T follicular helper cell (primary cell): ENCODE data around the gene CTAGE9.
"Not testable (repeated sequence)": the region's sequence is repeated elsewhere in the genome, so short reads cannot be mapped to it uniquely, and the experiment has no call there.

Experiments
- DNase-seq: peaks from one replicate; pipeline ENCODE4 v3.0.0-alpha.2; 2020; ENCODE audit warnings: low read depth
- total RNA-seq, 2 experiments: gene quantifications; one replicate each; lab custom pipeline; 2026; lab: John Stamatoyannopoulos, UW

Gene CTAGE9, protein sequence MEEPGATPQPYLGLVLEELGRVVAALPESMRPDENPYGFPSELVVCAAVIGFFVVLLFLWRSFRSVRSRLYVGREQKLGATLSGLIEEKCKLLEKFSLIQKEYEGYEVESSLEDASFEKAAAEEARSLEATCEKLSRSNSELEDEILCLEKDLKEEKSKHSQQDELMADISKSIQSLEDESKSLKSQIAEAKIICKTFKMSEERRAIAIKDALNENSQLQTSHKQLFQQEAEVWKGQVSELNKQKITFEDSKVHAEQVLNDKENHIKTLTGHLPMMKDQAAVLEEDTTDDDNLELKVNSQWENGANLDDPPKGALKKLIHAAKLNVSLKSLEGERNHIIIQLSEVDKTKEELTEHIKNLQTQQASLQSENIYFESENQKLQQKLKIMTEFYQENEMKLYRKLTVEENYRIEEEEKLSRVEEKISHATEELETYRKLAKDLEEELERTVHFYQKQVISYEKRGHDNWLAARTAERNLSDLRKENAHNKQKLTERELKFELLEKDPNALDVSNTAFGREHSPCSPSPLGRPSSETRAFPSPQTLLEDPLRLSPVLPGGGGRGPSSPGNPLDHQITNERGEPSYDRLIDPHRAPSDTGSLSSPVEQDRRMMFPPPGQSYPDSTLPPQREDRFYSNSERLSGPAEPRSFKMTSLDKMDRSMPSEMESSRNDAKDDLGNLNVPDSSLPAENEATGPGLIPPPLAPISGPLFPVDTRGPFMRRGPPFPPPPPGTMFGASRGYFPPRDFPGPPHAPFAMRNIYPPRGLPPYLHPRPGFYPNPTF
- total RNA-seq, result 0 reads per million in 2 experiments

DNA sequence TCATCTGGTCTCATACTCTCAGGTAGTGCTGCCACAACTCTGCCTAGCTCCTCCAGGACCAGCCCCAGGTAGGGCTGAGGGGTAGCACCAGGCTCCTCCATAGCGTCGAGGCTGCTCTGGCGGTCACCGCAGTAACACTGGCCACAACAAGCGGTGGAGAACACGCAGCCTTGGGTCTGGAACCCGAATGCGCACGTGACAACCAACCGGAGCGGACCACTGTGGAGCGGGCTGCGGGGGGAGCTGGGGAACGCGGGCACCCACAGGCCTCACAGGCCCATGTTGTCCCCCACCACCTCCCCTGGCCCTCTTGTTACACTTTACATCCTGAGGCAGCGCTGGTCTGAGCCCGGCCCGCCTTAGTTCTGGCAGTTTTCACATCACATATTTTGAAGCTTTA lies at the start of gene CTAGE9:
Gene CTAGE9, minus strand, starts transcription at position 101 of the 400 bp plus-strand sequence. Its CDS starts 0 bp downstream, at position 101.
- DNase-seq, result not testable (repeated sequence)

DNA sequence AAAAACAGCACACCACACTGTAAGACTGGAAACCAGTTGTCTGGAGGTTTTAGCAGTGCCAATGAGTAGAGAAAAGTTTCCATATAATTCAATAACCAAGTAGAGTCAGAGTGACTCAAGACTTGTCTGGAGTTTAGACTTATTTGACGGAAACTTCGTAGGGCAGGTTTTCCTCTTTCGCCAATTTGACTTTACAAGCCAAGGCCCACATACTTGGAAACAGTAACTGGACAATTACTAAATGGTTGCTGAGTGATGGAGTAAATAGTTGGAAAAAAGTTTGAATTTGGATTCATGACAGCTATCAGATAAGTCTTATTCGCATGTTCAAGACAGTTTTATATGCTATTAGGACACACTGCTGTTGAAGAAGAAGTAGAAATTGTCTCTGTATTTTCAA lies 48.1 kb upstream of the CTAGE9 start:
- no peak for DNase-seq

DNA sequence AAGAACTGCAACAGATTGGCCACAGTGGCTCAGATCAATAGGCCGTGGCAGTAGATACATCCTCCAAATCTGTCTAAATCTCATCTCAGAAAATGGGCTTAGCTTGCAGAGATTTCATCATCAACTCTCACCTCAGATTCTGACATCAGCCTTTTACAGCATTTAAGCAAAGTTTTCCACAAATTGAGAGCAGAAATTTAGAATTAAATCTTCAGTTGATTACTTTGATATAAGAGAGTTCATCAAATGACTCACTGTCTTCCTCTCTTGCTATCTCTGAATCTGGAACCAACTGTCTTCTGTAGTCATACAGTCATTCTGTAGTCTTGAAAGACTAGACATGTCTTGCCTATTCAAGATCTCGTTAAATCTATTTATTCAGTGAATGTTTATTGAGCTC lies 45.2 kb upstream of the CTAGE9 start:
- no peak for DNase-seq

DNA sequence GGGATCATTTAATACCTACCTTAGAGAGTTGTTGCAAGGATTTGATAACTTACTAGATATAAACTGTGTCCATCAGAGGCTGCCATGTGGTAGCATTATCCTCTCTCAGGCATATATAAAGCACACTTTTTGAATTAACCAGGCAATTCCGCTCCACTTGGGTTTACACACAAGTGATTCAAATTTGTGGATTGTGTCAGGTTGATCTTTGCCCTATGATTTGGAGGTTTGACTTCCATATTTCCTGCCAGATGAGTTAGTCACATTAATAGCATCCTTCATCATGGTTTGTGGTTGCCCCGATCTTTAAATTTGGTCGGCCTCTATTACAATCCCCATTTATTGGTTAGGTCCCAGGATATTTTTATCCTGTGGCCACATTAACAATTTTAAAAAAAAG lies 44.8 kb upstream of the CTAGE9 start:
- no peak for DNase-seq

DNA sequence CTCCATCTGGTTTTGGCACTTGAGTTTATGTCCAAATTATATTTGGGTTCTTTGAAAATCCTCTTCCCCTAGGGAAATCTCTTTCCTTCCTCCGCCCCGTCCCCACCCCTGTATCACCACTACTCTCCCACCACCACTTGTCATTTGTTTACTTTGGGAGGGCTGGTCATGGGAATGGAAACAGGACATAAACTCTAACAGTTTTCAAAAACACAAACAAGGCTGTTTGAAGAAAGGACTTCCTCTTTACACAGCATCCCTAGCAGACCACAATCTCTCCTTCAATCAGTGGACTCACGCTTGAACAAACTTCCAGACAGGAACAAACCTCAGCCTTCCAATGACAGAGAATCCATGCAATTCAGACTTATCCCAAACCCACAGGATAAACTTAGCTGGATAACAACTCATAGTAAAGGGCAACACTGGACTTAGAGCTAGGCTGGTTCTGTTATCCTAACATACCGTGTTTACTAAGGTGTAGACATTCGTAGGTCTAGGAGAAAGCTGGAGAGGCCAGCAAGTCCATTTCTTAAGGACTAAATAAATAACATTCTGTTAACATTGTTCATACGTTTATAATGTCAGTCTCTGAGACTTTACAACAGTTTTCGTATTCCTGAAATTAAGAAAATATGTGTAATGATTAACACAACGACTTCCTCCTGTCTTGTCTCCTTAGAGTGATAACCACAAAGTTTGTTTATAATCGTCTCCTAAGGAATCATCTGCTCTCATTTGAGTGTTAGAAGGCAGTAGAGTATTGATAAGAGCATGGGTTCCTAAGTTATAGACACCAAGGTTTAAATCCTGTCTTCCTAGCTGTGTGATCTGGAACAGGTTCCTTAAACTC lies 44.1 kb upstream of the CTAGE9 start:
- no peak for DNase-seq

DNA sequence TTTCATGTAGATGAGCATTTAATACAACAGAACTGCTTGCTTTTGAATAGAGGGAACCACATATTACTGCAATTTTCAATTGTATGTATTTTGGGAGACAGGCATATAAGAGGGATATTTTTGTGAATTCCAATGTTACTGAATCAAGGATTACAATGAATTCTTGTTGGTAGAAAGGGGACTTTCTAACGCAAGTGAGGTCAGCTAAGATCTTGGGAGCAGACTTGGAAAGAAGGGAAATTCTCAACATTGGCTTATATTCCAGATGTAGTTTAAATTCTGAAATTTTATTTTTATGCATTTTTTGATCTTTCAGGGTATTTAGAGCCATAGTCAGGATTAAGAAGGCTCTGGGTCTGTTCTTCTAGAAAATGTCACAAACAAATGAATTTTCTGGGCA lies 43.3 kb upstream of the CTAGE9 start:
- DNase-seq, result no peak

DNA sequence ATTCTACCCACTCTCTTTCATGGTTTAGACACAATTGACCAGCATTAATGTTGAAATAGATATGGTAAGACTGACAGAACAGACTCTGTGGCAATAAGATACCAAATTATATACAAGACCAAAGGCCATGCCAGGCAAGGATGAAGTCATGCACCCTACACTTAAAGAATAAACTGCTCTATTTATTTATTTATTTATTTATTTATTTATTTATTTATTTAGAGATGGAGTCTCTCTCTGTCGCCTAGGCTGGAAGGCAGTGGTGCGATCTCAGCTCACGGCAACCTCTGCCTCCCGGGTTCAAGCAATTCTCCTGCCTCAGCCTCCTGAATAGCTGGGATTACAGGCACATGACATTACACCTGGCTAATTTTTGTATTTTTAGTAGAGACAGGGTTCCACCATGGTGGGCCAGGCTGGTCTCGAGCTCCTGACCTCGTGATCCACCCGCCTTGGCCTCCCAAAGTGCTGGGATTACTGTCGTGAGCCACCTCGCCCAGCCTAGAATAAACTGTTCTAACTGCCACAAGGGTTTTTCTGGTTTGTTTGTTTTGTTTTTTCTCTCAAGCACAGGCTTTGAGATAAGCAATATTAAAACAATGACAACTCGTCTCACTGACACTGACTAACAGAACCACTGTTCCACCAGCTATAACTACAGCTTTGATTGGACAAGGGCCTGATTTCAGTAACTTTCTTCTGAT lies 40.3 kb upstream of the CTAGE9 start:
- not testable (repeated sequence) for DNase-seq

DNA sequence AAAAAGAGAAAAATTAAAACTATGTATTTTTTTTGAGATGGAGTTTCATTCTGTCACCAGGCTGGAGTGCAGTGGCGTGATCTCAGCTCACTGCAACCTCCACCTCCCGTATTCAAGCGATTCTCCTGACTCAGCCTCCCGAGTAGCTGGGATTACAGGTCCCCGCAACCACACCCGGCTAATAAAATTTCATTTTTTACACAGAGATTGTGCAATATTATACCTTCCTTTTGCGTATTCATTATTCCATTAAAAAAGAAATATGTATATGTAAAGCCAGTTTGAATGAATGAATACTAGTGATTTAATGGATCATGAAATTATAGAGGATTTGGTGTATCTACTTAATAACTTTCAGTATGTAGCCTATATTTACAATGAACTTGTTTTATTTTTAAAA lies 38.2 kb upstream of the CTAGE9 start:
- no peak for DNase-seq

DNA sequence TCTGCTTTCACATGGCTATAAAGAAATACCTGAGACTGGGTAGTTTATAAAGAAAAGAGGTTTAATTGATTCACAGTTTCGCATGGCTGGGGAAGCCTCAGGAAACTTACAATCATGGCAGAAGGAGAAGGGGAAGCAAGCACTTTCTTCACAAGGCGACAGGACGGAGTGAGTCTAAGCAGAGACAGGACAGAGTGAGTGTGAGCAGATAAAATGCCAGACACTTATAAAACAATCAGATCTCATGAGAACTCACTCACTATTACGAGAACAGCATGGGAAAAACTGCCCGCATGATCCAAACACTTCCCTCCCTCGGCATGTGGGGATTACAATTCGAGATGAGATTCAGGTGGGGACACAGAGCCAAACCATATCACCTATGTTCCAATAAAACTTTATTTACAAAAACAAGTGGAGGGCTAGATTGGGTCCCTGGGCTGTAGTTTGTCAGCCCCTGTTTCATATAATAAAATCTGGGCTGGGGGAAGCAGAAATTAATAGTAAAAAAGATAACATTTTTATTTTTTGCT lies 37.1 kb upstream of the CTAGE9 start:
- DNase-seq, result no peak

DNA sequence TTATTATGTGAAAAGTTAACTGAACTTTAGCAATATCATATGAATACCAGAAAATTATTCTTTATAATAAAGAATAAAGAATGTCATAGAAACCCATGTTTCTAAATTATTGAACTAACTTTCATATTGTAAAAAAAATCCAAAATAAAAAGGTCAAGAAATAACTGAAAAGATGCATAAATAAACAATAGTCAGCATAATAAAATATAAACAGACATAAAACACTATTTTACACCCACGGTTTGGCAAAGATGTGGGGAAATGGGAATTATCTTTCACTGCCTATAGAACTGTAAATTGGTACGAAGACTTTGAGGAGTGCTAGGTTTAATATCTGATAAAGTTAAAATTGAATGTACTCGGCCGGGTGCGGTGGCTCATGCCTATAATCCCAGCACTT lies 34.7 kb upstream of the CTAGE9 start:
- no peak for DNase-seq

DNA sequence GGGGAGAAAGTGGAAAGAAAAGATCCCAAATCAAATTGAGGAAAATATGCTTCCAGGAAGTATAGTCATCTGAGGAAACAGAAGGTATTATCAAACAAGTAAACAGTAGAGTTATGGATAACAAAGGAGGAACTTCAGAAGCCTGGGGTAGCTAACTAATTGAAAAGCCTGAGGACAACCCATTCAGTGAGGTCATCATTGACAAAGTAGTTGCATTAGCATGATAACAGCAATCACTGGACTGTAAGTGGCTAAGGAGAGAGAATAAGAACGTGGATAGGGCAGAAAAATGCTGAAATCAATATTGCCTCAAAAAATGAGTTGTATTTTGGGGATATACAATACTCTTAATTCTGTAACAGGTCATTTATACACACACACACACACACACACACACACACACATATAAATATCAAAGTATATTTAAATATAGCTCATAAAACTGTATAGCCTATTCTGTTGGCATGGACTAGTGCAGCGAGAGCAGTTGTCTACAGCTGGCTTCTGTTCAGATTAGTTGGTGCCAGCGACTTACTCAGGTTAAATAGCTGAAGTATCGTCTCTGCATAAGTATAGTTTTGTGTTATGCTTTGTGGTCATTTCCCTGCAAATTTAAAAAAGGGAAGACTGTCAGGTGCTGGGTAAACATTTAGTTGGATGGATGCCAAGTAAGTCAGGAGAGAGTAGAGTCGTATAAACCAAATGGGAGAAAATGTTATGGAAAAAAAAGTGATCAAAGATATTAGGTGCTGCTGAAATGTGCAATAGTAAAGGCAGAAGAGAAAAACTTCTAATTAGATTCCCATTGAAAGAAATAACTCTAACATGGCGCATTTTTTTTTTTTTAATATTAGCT lies 33.8 kb upstream of the CTAGE9 start:
- no peak for DNase-seq

DNA sequence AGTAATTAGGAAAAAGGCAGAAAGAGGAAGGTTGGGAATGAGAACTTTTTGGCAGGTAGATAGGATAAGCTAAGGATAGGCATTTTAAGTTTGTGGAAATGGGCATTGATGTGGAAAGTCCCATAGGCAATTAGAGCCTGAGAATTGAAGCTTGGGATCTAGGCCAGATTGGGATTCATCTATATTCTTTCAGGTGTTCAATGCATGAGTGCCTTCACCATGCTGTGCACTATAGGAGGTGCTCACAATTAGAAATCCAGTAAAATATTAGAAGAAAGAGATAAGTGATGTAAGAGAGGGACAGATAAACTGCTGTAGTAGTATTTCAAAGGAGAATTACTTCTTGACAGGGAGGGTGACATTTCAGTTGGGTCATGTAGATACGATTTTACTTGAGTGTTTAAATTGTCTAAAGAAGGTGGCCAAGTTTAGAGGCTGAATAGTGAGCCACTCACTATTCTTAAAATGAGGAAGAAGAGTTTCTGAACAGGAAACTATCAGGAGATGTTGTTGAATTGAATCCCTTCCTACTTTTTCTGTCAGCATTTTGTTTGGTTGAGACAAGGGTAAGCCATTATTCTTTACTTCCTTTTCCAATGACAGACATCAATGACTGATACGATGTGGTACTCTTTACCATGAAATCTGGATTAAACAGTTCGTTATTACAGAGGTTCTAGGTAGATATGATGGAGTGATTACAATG lies 31.0 kb upstream of the CTAGE9 start:
- DNase-seq, result no peak

DNA sequence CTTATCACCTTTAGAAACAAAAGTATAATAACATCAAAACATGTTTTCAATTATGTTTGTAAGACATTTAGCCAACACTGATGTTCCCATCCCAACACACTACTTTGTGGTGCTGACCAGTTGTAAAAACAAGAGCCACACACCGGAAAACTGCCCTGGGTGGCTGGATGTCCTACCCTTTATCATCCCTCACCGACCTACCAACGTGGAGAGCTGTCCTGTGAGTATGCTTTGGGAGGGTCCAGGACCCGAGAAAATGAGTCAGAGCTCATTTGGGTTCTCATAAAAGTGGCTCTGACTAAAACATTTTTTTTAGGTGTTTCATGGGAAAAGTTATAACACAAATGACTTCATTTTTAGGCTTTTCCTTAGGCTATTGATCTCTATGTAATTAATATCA lies 29.3 kb upstream of the CTAGE9 start:
- DNase-seq, result no peak

DNA sequence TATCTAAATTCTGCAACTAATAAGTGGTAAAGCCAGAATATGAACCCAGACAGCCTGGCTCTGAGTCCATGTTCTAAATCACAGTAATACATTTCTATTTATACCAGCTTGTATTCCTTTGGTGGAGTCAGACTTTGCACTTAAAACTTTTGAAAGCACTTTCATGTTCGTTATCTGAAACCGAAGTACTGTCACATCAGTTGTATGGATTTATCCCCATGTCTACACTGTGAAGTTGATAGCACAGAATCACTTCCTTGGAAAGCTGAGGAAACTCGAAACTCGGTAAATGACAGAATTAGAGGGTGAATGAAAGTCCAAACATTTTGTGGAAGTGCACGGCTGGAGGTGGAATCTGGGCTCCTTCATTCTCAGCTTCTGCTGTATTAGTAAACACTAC lies 28.3 kb upstream of the CTAGE9 start:
- no peak for DNase-seq

DNA sequence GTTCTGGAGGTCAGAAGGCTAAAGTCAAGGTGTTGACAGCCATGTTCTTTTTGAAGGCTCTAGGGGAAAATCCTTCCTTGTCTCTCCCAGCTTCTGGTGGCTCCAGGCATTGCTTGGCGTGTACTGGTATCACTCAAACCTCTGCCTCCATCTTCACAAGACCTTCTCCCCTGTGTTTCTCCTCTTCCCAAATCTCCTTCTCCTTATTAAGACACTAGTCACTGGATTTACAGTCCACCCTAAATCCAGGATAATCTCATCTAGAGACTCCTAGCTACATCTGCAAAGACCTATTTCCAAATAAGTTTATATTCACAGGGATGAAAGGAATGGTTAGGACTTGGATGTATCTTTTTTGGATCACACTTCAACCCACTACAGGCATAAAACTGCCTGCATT lies 26.0 kb upstream of the CTAGE9 start:
- DNase-seq, result no peak

DNA sequence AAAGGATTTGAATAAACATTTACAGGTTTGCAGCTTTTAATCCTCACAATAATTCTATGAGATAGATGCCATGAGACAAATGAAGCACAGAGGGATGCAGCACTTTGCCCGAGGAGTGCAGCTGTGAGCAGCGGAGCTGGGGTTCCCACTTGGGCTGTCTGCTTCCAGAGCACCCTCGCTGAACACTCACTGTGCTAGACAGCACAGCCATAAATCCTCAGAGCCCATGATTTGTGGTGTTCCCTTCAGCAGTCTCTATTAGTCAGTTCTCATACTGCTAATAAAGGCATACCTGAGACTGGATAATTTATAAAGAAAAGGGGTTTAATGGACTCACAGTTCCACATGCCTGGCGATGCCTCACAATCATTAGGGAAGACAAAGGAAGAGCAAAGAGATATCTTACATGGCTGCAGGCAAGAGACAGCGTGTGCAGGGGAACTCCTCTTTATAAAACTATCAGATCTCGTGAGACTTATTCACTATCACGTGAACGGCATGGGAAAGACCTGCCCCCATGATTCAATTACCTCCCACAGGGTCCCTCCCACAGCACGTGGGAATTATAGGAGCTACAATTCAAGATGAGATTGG lies 25.3 kb upstream of the CTAGE9 start:
- DNase-seq, result no peak

DNA sequence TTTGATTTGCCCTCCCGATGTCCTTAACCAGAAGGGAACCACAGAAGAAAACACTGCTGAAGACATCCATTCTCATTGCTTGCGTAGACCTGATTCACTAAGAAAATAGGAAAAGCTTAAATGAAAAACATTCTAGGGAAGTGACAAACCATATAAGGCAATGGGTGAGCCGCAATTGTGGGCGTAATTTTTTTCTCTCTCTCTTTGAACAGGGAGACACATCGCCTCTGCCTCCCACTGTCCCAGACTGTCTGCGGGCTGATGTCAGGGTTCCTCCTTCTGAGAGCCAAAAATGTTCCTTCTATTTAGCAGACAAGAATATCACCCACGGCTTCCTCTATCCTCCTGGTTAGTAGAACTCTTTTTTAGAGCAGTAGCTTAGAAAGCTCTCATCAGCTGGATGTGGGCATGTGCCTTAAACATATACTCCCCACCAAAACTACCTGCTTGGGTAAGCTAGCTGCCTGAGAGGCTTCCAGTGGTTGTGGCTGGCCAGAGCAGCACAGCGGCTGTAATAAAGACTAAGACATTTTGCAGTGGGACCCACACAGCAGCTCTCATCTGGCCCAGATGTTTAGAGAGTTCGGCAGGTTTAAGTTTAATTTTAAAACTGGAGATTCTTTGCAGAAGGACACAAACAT lies 22.7 kb upstream of the CTAGE9 start:
- no peak for DNase-seq

DNA sequence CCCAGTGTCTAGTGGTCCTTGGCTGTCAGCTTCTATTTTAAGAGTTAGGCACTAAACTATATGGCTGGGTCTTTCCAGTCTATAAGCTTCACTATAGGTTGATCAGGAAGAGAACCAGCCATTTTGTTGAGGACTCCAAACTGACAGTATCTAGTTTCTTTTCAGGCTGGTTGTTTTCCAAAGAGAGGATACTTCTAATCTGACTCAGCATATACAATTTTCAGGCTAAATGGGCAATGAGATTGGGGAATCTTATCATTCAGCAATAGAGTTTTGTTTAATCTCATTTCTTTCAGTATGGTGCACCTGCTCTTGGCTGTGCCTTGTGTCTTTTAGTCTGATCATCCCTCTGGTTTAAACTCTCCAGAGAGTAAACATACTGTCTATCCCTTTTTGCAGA lies 20.4 kb upstream of the CTAGE9 start:
- no peak for DNase-seq

DNA sequence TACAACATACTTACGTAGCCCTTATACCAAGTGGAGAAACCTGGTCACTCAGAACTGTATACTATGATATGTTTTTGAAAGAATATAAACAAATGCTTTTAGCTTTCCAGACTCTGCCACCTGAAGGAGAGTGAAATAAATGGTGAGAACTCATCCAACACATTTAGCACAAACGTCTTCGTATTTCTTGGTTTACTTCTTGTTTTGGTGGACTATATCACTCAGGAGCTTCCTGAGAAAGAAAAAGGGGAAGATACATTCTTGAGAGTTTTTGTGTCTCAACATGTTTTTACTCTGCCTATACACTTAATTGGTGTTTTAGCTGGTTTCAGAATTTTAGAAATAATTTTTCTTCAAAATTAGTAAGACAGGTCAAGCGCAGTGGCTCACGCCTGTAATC lies 19.4 kb upstream of the CTAGE9 start:
- DNase-seq, result no peak
